GM12878 (cell line): ENCODE measurements around the gene ZNF213. TPM values are rescaled to one million over a fixed set of nuclear protein-coding genes. Genes with fewer than 3 reads are reported as not detected.

ENCODE experiments used
- ATAC-seq: fragments of 200-7000 bp; cut with Tn5 transposase; 3 replicates; pipeline ENCODE4 v1.9.1; 2020; ENCODE audit warnings: mild to moderate bottlenecking, moderate library complexity
- BruUV-seq: library from RNA; stranded (reverse); fragments of 400-500 nt; replicated peaks from 2 replicates; lab custom pipeline; 2021; lab: Mats Ljungman, UMichigan
- CTCF ChIA-PET: fragments of 300-600 bp; sonication (Branson Sonifier 250); formaldehyde crosslinking; extraction: SDS; loops from one replicate; lab custom pipeline; 2021; ENCODE audit warnings: inconsistent platforms; lab: Yijun Ruan, JAX
- POLR2A ChIA-PET: fragments of 350-600 bp; formaldehyde crosslinking; extraction: SDS; loops from one replicate; lab custom pipeline; 2021; ENCODE audit warnings: inconsistent platforms; lab: Charles Lee
- RAD21 ChIA-PET: fragments of 300-600 bp; sonication (Branson Sonifier 250); formaldehyde crosslinking; loops from one replicate; lab custom pipeline; 2023; ENCODE audit warnings: antibody characterized with exemption; ENCODE audit not compliant: unreplicated experiment; lab: Charles Lee
- SMC1A ChIA-PET: fragments of 300-600 bp; sonication (Branson Sonifier 250); formaldehyde crosslinking; loops from one replicate; lab custom pipeline; 2023; ENCODE audit not compliant: unreplicated experiment, uncharacterized antibody; lab: Charles Lee
- DNase-seq: peaks from one replicate; pipeline ENCODE4 v3.0.0-alpha.2; 2011; ENCODE audit warnings: low read depth, low spot score
- FAIRE-seq: peaks from 3 replicates; lab custom pipeline; 2011; peaks lifted over from hg19 to GRCh38; lab: Jason Lieb, UNC
- H2AFZ ChIP-seq: 2 replicates; pipeline ENCODE4 v1.6.0; 2011; ENCODE audit warnings: low read depth, low read length, control low read depth; ENCODE audit not compliant: control insufficient read depth
- H3K27ac ChIP-seq: 2 replicates; pipeline ENCODE4 v1.5.1; 2011; ENCODE audit warnings: control low read depth; ENCODE audit not compliant: control insufficient read depth, insufficient read depth
- H3K27me3 ChIP-seq, 2 experiments: replicated peaks in 1 of 2; 2 replicates each; pipeline versions ENCODE4 v1.6.0 to v1.6.1; 2011; ENCODE audit warnings: low read length in 1 of 2; ENCODE audit not compliant: control insufficient read depth in 2 of 2, insufficient read depth in 2 of 2
- H3K36me3 ChIP-seq, 2 experiments: 2 replicates each; pipeline ENCODE4 v1.5.1; 2011; ENCODE audit warnings: low read length in 1 of 2; ENCODE audit not compliant: control insufficient read depth in 2 of 2, insufficient read depth in 2 of 2
- H3K4me1 ChIP-seq: 2 replicates; pipeline ENCODE4 v1.6.1; 2011; ENCODE audit warnings: mild to moderate bottlenecking, low read length, moderate library complexity, mixed read lengths; ENCODE audit not compliant: control insufficient read depth, insufficient read depth
- H3K4me2 ChIP-seq: 2 replicates; pipeline ENCODE4 v1.6.0; 2011; ENCODE audit warnings: control low read depth; ENCODE audit not compliant: control insufficient read depth, insufficient read depth
- H3K4me3 ChIP-seq: fragments of 200-600 bp; sonication (generic); 2 replicates; pipeline ENCODE4 v1.5.1; 2016
- H3K79me2 ChIP-seq: 2 replicates; pipeline ENCODE4 v1.6.0; 2011; ENCODE audit warnings: low read length; ENCODE audit not compliant: control insufficient read depth, insufficient read depth
- H3K9ac ChIP-seq: 2 replicates; pipeline ENCODE4 v1.8.0; 2011; ENCODE audit warnings: low read length, control low read depth, mixed read lengths; ENCODE audit not compliant: control insufficient read depth, insufficient read depth
- H3K9me3 ChIP-seq: replicated peaks from 3 replicates; pipeline ENCODE4 v1.5.1; 2011; ENCODE audit warnings: mild to moderate bottlenecking, low read length; ENCODE audit not compliant: control insufficient read depth, insufficient read depth
- H4K20me1 ChIP-seq: 2 replicates; pipeline ENCODE4 v1.6.0; 2011; ENCODE audit not compliant: control insufficient read depth, insufficient read depth
- BHLHE40 ChIP-seq, 2 experiments: fragments of 450-650 bp in 1 of 2; IDR thresholded peaks; 2 replicates each; pipeline ENCODE4 v1.6.1; 2011 to 2017; ENCODE audit warnings: low read depth in 2 of 2, borderline replicate concordance in 1 of 2, improper control_type of control experiment in 1 of 2, low read length in 1 of 2, mild to moderate bottlenecking in 1 of 2
- BRCA1 ChIP-seq: IDR thresholded peaks from 2 replicates; pipeline ENCODE4 v1.6.1; 2011; ENCODE audit warnings: low read depth, low read length, improper control_type of control experiment
- CHD4 ChIP-seq: fragments of 200-600 bp; sonication (generic); IDR thresholded peaks from 2 replicates; pipeline ENCODE4 v1.6.1; 2016; ENCODE audit warnings: mild to moderate bottlenecking
- CREB1 ChIP-seq: IDR thresholded peaks from 2 replicates; pipeline ENCODE4 v1.6.1; 2012; ENCODE audit warnings: low read depth, mild to moderate bottlenecking, inconsistent platforms
- E4F1 ChIP-seq: fragments of 450-650 bp; IDR thresholded peaks from 2 replicates; pipeline ENCODE4 v1.6.1; 2018; ENCODE audit warnings: borderline replicate concordance, mild to moderate bottlenecking; ENCODE audit not compliant: partially characterized antibody
- EGR1 ChIP-seq, 2 experiments: IDR thresholded peaks; 1 replicate in 1 of 2; 2 replicates in 1 of 2; pipeline ENCODE4 v1.6.1; 2011 to 2012; ENCODE audit warnings: low read depth in 2 of 2, low read length in 2 of 2, borderline replicate concordance in 1 of 2, mild to moderate bottlenecking in 1 of 2, moderate library complexity in 1 of 2
- ESRRA ChIP-seq: IDR thresholded peaks from 2 replicates; pipeline ENCODE4 v1.6.1; 2012; ENCODE audit warnings: mild to moderate bottlenecking, low read length, improper control_type of control experiment
- FOXM1 ChIP-seq: IDR thresholded peaks from 2 replicates; pipeline ENCODE4 v1.6.1; 2012; ENCODE audit warnings: low read depth, mild to moderate bottlenecking, inconsistent platforms, low read length, moderate library complexity
- GABPA ChIP-seq: IDR thresholded peaks from 2 replicates; pipeline ENCODE4 v1.6.1; 2014; ENCODE audit warnings: antibody characterized with exemption, low read depth, mild to moderate bottlenecking, inconsistent platforms
- GATAD2B ChIP-seq: fragments of 450-650 bp; conservative IDR thresholded peaks from 2 replicates; pipeline ENCODE4 v1.6.1; 2017; ENCODE audit warnings: low read depth, mild to moderate bottlenecking, moderate library complexity
- IKZF1 ChIP-seq: fragments of 450-650 bp; conservative IDR thresholded peaks from 2 replicates; pipeline ENCODE4 v1.6.1; 2017; ENCODE audit warnings: antibody characterized with exemption, mild to moderate bottlenecking
- MTA2 ChIP-seq: fragments of 450-650 bp; IDR thresholded peaks from 2 replicates; pipeline ENCODE4 v1.6.1; 2016; ENCODE audit warnings: low read depth, mild to moderate bottlenecking, moderate library complexity
- NBN ChIP-seq: fragments of 450-650 bp; IDR thresholded peaks from 2 replicates; pipeline ENCODE4 v1.6.1; 2016
- PML ChIP-seq: IDR thresholded peaks from 2 replicates; pipeline ENCODE4 v1.6.1; 2012; ENCODE audit warnings: low read length, inconsistent platforms
- POU2F2 ChIP-seq: IDR thresholded peaks from 3 replicates; pipeline ENCODE4 v1.6.1; 2011; ENCODE audit warnings: low read depth, mild to moderate bottlenecking, low read length, borderline replicate concordance
- RBBP5 ChIP-seq: fragments of 200-600 bp; sonication (generic); conservative IDR thresholded peaks from 2 replicates; pipeline ENCODE4 v1.6.1; 2016
- SREBF2 ChIP-seq: IDR thresholded peaks from 2 replicates; pipeline ENCODE4 v1.6.1; 2012; ENCODE audit warnings: mild to moderate bottlenecking, low read length
- SUZ12 ChIP-seq: fragments of 200-600 bp; sonication (generic); IDR thresholded peaks from one replicate; pipeline ENCODE4 v1.6.1; 2018; ENCODE audit warnings: antibody characterized with exemption, mild to moderate bottlenecking; ENCODE audit not compliant: unreplicated experiment
- ZNF207 ChIP-seq: fragments of 450-650 bp; IDR thresholded peaks from 2 replicates; pipeline ENCODE4 v1.6.1; 2014; ENCODE audit warnings: antibody characterized with exemption, mild to moderate bottlenecking, borderline replicate concordance
- ZNF24 ChIP-seq: fragments of 450-650 bp; IDR thresholded peaks from 2 replicates; pipeline ENCODE4 v1.6.1; 2017; ENCODE audit warnings: antibody characterized with exemption, mild to moderate bottlenecking
- WGBS: methylation state at CpG from one replicate; pipeline ENCODE4 v1.1.6; 2016; ENCODE audit warnings: low lambda C conversion rate; ENCODE audit not compliant: insufficient replicate concordance, insufficient coverage; ENCODE audit errors: missing lambda C conversion rate; 5-methylcytosine and 5-hydroxymethylcytosine counted together
- in situ Hi-C: fragments of 300-500 bp; cut with MboI; formaldehyde crosslinking; loops from 9 replicates; pipeline ENCODE4 v1.14.3; 2018; ENCODE audit warnings: mixed read lengths
- intact Hi-C: fragments of 100-400 bp; cut with micrococcal nuclease; formaldehyde crosslinking; loops from one replicate; pipeline ENCODE4 v1.14.2; 2022; ENCODE audit not compliant: unreplicated experiment
- polyA plus RNA-seq, 11 experiments: library from polyadenylated mRNA; depleted of rRNA in 4 of 11; unstranded in 6 of 11; stranded (reverse) in 5 of 11; fragments of >200 nt; fragmentation: Nextera tagmentation in 4 of 11; fragmentation: Illumina TruSeq in 1 of 11; extraction: Ambion mirVana in 4 of 11; extraction: Trizol in 1 of 11; gene quantifications; 1 replicate in 1 of 11; 2 replicates in 10 of 11; pipeline versions ENCODE4 v1.2.1 to v1.2.3, GENCODE V29; 2011 to 2016; ENCODE audit warnings: inconsistent platforms in 2 of 11, missing spikeins in 2 of 11, low read depth in 1 of 11
- total RNA-seq, 4 experiments: library from RNA; depleted of rRNA in 3 of 4; stranded (reverse); fragments of >200 nt in 3 of 4; fragmentation: Illumina TruSeq in 1 of 4; extraction: Trizol in 1 of 4; gene quantifications; 2 replicates each; pipeline versions ENCODE4 v1.2.1 to v1.2.3, GENCODE V29; 2013 to 2021
- TF ChIP-seq, protein P1 (sequence below): fragments of 450-650 bp; IDR thresholded peaks from 2 replicates; pipeline ENCODE4 v1.6.1; 2017; ENCODE audit warnings: low read depth, mild to moderate bottlenecking, moderate library complexity

ZNF213 gene
- total and polyA plus RNA-seq, 10 of the 15 experiments (the other 5 are each of a cell fraction or from before 2014, with no cell fraction given) = 0.53 to 9.4 (median 1.1) TPM

DNA sequence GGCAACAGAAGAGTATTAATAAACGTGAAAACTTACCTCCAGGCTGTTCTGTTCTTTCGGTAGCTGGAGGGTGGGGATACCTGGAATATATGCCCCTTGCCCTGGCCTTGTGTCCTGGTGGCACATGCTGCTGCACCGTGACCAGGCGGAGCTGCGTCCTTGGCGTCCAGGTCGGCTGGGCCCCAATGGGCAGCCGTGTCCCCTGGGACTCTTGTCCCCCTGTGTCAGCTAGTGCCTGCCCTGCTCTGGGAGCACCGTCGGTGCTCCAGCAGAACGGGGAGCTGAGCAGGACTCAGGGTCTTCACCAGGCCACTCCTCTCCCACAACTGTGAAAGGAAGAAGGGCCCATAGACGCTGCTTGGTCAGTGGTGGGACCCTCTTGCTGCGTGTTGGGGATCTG lies 7.9 kb downstream of the ZNF213 start:
- no TSS peak for BruUV-seq
- CTCF ChIA-PET = interaction anchor here (1.5 kb wide), 1 partner anchor 13 kb away, joined by 3 read pairs; no protein-coding TSS in a partner anchor

DNA sequence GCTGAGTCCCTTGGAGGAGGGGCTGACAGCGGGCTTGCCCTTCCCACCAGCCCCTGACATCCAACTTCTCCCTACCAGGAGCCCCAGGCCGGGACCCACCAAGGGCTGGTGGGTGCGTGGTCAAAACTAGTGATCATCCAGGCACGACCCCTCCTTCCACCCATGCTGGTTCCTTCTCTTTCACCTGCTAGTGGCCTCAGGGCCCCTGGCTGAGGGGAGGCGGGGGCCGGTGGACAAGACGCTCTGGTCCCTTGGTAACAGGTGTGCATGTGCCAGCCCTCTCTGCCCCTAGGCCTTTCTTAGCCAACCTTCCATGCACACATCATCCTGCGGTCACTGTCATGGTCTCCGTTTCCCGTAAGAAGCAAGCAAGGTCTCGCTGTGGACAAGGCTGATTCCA lies 8.4 kb downstream of the ZNF213 start:
- intact Hi-C loops = no loop called here
- Histone ChIP-seq H3K27me3 (no peaks in the 10 kb centered on the region), H3K4me2 (no peak overlapping the region), H3K9me3 (no peaks in the 10 kb centered on the region), H2AFZ (no peak overlapping the region), H3K36me3 (no peaks in the 10 kb centered on the region; a peak in 2 of 4 replicates), H3K79me2 (no peaks in the 10 kb centered on the region), H3K4me1 (no peaks in the 10 kb centered on the region), H3K4me3 (no peak overlapping the region), H4K20me1 (no peaks in the 10 kb centered on the region), H3K9ac (no peak overlapping the region), H3K27ac (no peak overlapping the region)
- SMC1A ChIA-PET = no interaction called here
- POLR2A ChIA-PET = no interaction called here
- in situ Hi-C loops = no loop called here
- DNase-seq (no peak), ATAC-seq (no peak), FAIRE-seq (no peak)
- RAD21 ChIA-PET = interaction anchor here (2.5 kb wide), 1 partner anchor 8 kb away, joined by 6 read pairs; the partner anchor contains the start of gene ZNF213
- 86% methylated on average over 11 of the region's 11 CpGs for WGBS
- CTCF ChIA-PET = interaction anchor here (0.8 to 1.5 kb wide), 2 partner anchors 14 to 115 kb away, joined by 3 to 5 read pairs; no protein-coding TSS in a partner anchor
- BruUV-seq = no TSS peak
- TF ChIP-seq ZNF207 (no peak), NBN (no peak), GABPA (no peak), SREBF2 (no peak), RBBP5 (no peak), POU2F2 (no peak), IKZF1 (no peak), BHLHE40 (IDR thresholded peaks at IDR 0.05; ENCODE audit: borderline replicate concordance in 1 of 2, low read depth in 2 of 2, low read length in 1 of 2) (no peak), BRCA1 (no peak), E4F1 (no peak), ZNF24 (no peak), GATAD2B (no peak)
- TF ChIP-seq, protein P1, sequence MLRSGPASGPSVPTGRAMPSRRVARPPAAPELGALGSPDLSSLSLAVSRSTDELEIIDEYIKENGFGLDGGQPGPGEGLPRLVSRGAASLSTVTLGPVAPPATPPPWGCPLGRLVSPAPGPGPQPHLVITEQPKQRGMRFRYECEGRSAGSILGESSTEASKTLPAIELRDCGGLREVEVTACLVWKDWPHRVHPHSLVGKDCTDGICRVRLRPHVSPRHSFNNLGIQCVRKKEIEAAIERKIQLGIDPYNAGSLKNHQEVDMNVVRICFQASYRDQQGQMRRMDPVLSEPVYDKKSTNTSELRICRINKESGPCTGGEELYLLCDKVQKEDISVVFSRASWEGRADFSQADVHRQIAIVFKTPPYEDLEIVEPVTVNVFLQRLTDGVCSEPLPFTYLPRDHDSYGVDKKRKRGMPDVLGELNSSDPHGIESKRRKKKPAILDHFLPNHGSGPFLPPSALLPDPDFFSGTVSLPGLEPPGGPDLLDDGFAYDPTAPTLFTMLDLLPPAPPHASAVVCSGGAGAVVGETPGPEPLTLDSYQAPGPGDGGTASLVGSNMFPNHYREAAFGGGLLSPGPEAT = no peak

More for the DNA sequence above, 7.9 kb downstream of the ZNF213 start:
- DNase-seq = no peak
- intact Hi-C loops = no loop called here
- no peak overlapping the region for H2AFZ ChIP-seq
- TF ChIP-seq CHD4 (no peak), SUZ12 (no peak), ESRRA (no peak), PML (no peak), CREB1 (no peak), MTA2 (no peak), FOXM1 (no peak), EGR1 (IDR thresholded peaks at IDR 0.05; ENCODE audit: borderline replicate concordance in 1 of 2, low read depth in 2 of 2, low read length in 2 of 2) (no peak)
- TF ChIP-seq, all 136 proteins: peak for 0
- ChIA-PET RAD21 (no interaction called here), POLR2A (no interaction called here), SMC1A (no interaction called here)
- H4K20me1 ChIP-seq = no peaks in the 10 kb centered on the region
- H3K36me3 ChIP-seq = no peaks in the 10 kb centered on the region; a peak in 2 of 4 replicates
- no peaks in the 10 kb centered on the region for H3K79me2 ChIP-seq
- no peaks in the 10 kb centered on the region for H3K9me3 ChIP-seq
- ATAC-seq (no peak), FAIRE-seq (no peak)
- H3K27me3 ChIP-seq = no peaks in the 10 kb centered on the region
- no peak overlapping the region for H3K4me2 ChIP-seq
- in situ Hi-C loops = no loop called here
- H3K4me3 ChIP-seq = no peak overlapping the region
- 82% methylated on average over 13 of the region's 13 CpGs for WGBS
- no peak overlapping the region for H3K9ac ChIP-seq
- no peaks in the 10 kb centered on the region for H3K4me1 ChIP-seq
- H3K27ac ChIP-seq = no peak overlapping the region
